Natural killer cell treated with Interleukin-12 subunit alpha and Interleukin-12 subunit beta and Interleukin-15 and Interleukin-18, amount 100 ng/mL, for 72 hours (primary cell): ENCODE measurements around the gene RPLP1. TPM values are rescaled to one million over a fixed set of nuclear protein-coding genes. Genes with fewer than 3 reads are reported as not detected.

ENCODE experiments used
- ATAC-seq, 2 donors: fragments of 150-1000 bp; cut with Tn5 transposase in 1 of 2; sonication (Bioruptor Pico), chemical (Tn5 transposase) in 1 of 2; 2 replicates each; pipeline ENCODE4 v1.10.0; 2021
- DNase-seq: peaks from one replicate; pipeline ENCODE4 v3.0.0; 2022; ENCODE audit warnings: low spot score
- H3K27ac Mint-ChIP-seq, 2 donors: 1 replicate in 1 of 2; 2 replicates in 1 of 2; pipeline ENCODE4 v1.8.0; 2022; ENCODE audit warnings: mixed read lengths in 2 of 2, mild to moderate bottlenecking in 1 of 2, moderate library complexity in 1 of 2
- H3K27me3 Mint-ChIP-seq, 2 donors: 1 replicate in 1 of 2; 2 replicates in 1 of 2; pipeline ENCODE4 v1.8.0; 2022; ENCODE audit warnings: mixed read lengths in 2 of 2
- H3K36me3 Mint-ChIP-seq: one replicate; pipeline ENCODE4 v1.8.0; 2022; ENCODE audit warnings: mixed read lengths
- H3K4me1 Mint-ChIP-seq, 2 donors: 1 replicate in 1 of 2; 2 replicates in 1 of 2; pipeline ENCODE4 v1.8.0; 2022; ENCODE audit warnings: low read depth in 2 of 2, mixed read lengths in 2 of 2, mild to moderate bottlenecking in 1 of 2
- H3K4me3 Mint-ChIP-seq: one replicate; pipeline ENCODE4 v1.8.0; 2022; ENCODE audit warnings: mixed read lengths
- H3K9me3 Mint-ChIP-seq: 2 replicates; pipeline ENCODE4 v1.8.0; 2022; ENCODE audit warnings: mixed read lengths
- total RNA-seq, 2 donors: library from RNA; stranded (reverse); gene quantifications; one replicate each; pipeline ENCODE4 v1.2.3, GENCODE V29; 2022

RPLP1 gene
- total RNA-seq, 2 donors from 2014 or later, result 1,083 to 1,971 TPM

DNA sequence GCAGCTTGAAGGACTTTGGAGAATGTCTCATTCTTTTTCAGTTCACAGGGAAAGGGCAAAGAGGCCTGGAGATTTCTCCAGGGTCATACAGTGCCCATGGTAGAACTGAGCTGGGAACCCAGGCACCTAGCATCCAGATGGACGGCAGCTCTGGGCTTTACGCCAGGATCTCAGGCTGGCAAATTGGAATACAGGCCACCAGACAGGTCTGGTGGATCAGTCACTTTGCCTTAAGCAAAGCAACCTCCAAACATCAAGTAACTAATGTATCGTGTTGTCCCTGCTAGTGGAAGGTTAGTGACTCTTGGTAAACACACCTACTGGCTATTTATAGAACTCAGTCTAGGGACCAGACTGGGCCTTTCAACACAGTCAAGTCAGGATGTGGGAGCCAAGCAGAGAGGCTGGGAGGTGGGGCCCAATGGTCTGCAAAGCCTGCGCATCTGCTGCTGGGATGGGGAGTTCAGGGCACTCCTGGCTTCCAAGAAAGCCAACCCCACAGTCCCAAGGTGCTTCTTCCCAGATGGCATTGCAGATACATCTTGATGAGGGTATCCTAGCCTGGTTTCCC lies 30.2 kb downstream of the RPLP1 start:
- Mint-ChIP-seq H3K9me3 (peaks cover 3% of the 10 kb centered on the region), H3K36me3 (peaks cover 6% of the 10 kb centered on the region), H3K4me1 (peaks cover 30 to 45% of the 10 kb centered on the region in 2 donors), H3K27me3 (peaks cover 0 to 21% of the 10 kb centered on the region in 2 donors), H3K4me3 (no peak overlapping the region), H3K27ac (no peak overlapping the region)
- no peak for ATAC-seq
- no peak for DNase-seq

DNA sequence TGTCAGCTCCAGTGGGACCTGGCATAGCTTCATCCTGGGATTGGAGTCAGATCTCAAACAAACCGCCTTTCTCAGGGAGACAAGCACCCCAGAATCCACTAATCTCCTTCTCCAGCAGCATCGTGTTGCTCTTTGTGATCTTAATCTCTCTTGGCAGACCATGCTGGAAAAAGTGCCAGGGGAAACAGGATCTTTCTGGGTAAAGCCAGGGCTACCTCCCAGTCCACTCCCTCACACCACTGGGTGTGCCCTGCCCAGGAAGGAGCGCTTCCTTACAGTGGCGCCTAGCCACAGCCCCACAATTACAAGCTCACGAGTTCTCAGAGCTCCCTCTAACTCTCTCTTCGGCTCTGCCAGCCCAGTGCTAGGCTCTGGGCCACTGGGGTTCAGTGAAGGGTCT lies 32.2 kb downstream of the RPLP1 start:
- Mint-ChIP-seq H3K4me1 (peaks cover 39 to 43% of the 10 kb centered on the region in 2 donors), H3K27ac (no peak overlapping the region)
- no peak for ATAC-seq

GRCh38 chr15:69486481-69487110 lies 34.0 kb downstream of the RPLP1 start:
- Mint-ChIP-seq H3K4me3 (no peak overlapping the region), H3K27ac (no peak overlapping the region), H3K9me3 (peaks cover 3% of the 10 kb centered on the region), H3K36me3 (no peaks in the 10 kb centered on the region), H3K27me3 (peaks cover 0 to 23% of the 10 kb centered on the region in 2 donors), H3K4me1 (peaks cover 35 to 42% of the 10 kb centered on the region in 2 donors)
- ATAC-seq (no peak), DNase-seq (no peak)

More for the DNA sequence above, 32.2 kb downstream of the RPLP1 start:
- no peak for DNase-seq
- H3K36me3 Mint-ChIP-seq, result peaks cover 1% of the 10 kb centered on the region
- peaks cover 0 to 20% of the 10 kb centered on the region in 2 donors for H3K27me3 Mint-ChIP-seq
- peaks cover 3% of the 10 kb centered on the region for H3K9me3 Mint-ChIP-seq
- H3K4me3 Mint-ChIP-seq, result no peak overlapping the region

DNA sequence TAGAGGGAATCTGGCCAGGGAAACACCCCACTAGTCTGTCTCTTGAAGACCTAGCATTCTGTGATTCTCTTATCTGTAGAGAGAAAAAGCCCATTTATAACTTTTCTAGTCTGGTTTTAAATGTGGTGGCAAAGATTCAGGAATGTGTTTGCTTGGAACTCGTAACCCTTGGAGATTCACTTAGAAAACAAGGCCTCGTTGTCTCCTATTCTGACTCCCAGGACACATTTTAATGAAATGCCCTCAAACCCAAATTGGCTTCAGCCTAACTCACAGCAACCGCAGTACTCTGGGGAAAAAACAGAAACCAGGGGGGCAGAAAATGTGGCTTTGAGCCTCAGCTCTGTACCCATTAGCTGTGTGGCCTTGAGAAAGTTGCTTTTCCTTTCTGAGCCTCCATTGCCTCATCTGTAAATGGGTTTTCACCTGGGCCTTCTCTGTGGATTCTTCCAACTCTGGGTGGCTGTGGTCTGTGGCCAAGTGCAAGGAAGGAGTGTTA lies 36.5 kb downstream of the RPLP1 start:
- peak; percentile 84 to 94 for ATAC-seq
- Mint-ChIP-seq H3K4me3 (peak overlapping the region; percentile 58), H3K27me3 (peaks cover 0 to 21% of the 10 kb centered on the region in 2 donors), H3K27ac (peak overlapping the region in 1 of 2 donors; percentile 73), H3K36me3 (no peaks in the 10 kb centered on the region), H3K9me3 (peaks cover 3% of the 10 kb centered on the region), H3K4me1 (peaks cover 32 to 36% of the 10 kb centered on the region in 2 donors)
- DNase-seq, result peak; percentile 76

DNA sequence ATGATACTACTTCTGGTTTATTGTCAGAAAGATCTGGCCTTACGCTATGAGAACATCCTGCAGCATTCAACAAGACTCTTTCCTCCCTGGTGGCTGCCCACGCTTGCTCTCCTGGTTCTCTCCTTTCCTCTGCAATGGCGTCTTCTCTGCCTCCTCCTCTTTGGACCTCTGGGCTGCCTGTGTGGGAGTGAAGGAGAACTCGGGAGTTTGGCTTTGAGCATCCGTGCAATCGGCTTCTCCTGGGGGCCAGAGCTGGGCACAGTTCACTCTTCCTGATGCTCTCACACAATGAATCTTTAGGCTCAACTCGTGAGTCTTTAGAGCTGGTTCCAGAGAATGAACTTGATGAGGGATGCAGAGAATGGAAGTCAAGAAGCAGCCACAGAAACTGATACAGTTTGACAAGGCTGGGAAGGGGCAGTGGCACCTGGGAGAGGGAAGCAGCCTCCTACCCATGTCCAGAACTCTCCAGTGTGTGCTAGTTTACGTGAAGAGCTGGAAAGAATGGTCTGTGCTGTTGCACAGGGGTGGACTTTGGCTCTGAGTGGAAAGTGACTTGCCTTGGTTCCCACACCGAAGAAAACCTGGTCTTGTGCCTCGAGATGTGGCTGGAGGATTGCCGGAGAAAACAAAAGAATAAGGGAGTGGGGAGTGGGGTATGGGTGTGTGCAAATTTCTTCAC lies 37.9 kb downstream of the RPLP1 start:
- ATAC-seq (no peak), DNase-seq (no peak)
- peak overlapping the region in 1 of 2 donors; percentile 73 for H3K27ac Mint-ChIP-seq
- H3K4me1 Mint-ChIP-seq, result peaks cover 26 to 28% of the 10 kb centered on the region in 2 donors
- H3K4me3 Mint-ChIP-seq, result peak overlapping the region; percentile 58
- H3K36me3 Mint-ChIP-seq, result no peaks in the 10 kb centered on the region
- peaks cover 3% of the 10 kb centered on the region for H3K9me3 Mint-ChIP-seq
- peaks cover 0 to 14% of the 10 kb centered on the region in 2 donors for H3K27me3 Mint-ChIP-seq

- ATAC-seq (no peak), DNase-seq (no peak)
- H3K4me3 Mint-ChIP-seq, result no peak overlapping the region
- peaks cover 24 to 30% of the 10 kb centered on the region in 2 donors for H3K4me1 Mint-ChIP-seq
- H3K27ac Mint-ChIP-seq, result no peak overlapping the region
- no peaks in the 10 kb centered on the region for H3K36me3 Mint-ChIP-seq
- H3K27me3 Mint-ChIP-seq, result peaks cover 0 to 12% of the 10 kb centered on the region in 2 donors
- H3K9me3 Mint-ChIP-seq, result no peaks in the 10 kb centered on the region
Measured at GRCh38 chr15:69491038-69491505, 38.5 kb downstream of the RPLP1 start.

DNA sequence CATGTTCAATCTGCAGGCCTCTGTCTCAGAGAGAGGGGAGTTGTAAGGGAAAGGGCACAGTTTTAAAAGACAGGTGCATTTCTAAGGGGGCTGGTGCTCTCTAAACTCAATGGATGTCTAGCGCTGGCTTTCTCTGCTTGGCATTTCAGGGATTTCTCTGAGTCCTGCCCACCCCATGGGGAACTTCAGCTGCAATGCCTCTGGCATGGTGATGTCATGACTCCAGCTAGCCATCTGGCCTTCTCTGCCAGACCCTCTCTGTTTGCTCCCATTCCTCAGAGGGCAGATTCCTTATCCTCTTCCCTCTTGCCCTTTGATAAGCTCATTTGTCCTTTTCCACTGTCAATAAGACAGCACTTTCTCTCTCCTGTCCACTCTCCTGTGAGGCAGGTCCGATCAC lies 40.8 kb downstream of the RPLP1 start:
- Mint-ChIP-seq H3K36me3 (no peaks in the 10 kb centered on the region), H3K27me3 (peaks cover 0 to 7% of the 10 kb centered on the region in 2 donors), H3K4me3 (no peak overlapping the region), H3K4me1 (peaks cover 44 to 45% of the 10 kb centered on the region in 2 donors), H3K27ac (no peak overlapping the region), H3K9me3 (no peaks in the 10 kb centered on the region)
- DNase-seq (no peak), ATAC-seq (no peak)

DNA sequence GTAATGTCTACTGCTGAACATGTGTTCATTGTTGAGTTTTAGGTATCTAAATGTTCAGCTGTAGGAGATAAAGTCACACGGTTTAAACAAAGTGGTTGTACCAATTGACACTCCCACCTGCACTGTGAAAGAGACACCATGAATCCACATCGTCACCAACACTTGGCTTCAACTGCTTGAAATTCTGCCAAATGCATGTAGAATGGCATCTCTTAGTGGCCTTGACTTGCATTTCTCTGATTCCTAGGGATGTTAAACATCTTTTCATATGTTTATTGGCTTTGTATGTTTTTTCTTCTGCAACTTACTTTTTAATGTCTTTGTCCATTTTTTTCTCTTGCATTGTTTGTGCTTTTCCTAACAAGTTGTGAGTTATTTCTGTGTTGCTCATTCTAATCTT lies 43.4 kb downstream of the RPLP1 start:
- no peak for DNase-seq
- no peak for ATAC-seq
- H3K36me3 Mint-ChIP-seq, result no peaks in the 10 kb centered on the region
- H3K9me3 Mint-ChIP-seq, result no peaks in the 10 kb centered on the region
- H3K4me3 Mint-ChIP-seq, result no peak overlapping the region
- no peak overlapping the region for H3K27ac Mint-ChIP-seq
- H3K4me1 Mint-ChIP-seq, result peaks cover 48 to 50% of the 10 kb centered on the region in 2 donors
- peaks cover 0 to 2% of the 10 kb centered on the region in 2 donors for H3K27me3 Mint-ChIP-seq

- Mint-ChIP-seq H3K4me3 (peak overlapping the region; percentile 39), H3K27me3 (peaks cover 0 to 2% of the 10 kb centered on the region in 2 donors), H3K9me3 (no peaks in the 10 kb centered on the region), H3K36me3 (no peaks in the 10 kb centered on the region), H3K4me1 (peaks cover 44 to 50% of the 10 kb centered on the region in 2 donors), H3K27ac (peak overlapping the region; percentile 61 to 69)
- DNase-seq (no peak), ATAC-seq (peak; percentile 70 to 84)
Measured at GRCh38 chr15:69497076-69497475, 44.5 kb downstream of the RPLP1 start.

DNA sequence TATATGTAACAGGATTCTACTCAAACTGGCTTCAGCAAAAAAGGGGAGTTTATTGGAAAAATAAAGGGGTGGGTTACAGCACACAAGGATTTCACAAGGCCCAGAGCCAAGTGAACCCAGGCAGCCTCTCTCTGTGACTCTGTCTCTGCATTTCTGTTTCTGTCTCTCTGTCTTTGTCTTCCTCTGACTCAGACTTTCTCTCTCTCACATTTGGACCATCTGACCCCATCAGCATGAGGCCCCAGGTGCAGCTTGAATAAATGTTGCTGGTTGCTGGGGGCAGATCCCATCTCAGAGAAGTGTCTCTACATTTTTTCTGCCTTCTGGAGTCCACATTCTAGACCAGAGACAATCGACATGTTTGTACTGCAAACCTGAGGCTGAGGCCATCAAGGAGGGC lies 45.0 kb downstream of the RPLP1 start:
- DNase-seq (no peak), ATAC-seq (peak; percentile 64 to 73)
- Mint-ChIP-seq H3K27ac (peak overlapping the region; percentile 61 to 69), H3K36me3 (no peaks in the 10 kb centered on the region), H3K9me3 (no peaks in the 10 kb centered on the region), H3K4me3 (peak overlapping the region; percentile 39), H3K27me3 (peaks cover 0 to 2% of the 10 kb centered on the region in 2 donors), H3K4me1 (peaks cover 44 to 50% of the 10 kb centered on the region in 2 donors)

GRCh38 chr15:69498282-69498681 lies 45.7 kb downstream of the RPLP1 start:
- Mint-ChIP-seq H3K4me1 (peaks cover 44 to 50% of the 10 kb centered on the region in 2 donors), H3K4me3 (peak overlapping the region; percentile 39)

DNA sequence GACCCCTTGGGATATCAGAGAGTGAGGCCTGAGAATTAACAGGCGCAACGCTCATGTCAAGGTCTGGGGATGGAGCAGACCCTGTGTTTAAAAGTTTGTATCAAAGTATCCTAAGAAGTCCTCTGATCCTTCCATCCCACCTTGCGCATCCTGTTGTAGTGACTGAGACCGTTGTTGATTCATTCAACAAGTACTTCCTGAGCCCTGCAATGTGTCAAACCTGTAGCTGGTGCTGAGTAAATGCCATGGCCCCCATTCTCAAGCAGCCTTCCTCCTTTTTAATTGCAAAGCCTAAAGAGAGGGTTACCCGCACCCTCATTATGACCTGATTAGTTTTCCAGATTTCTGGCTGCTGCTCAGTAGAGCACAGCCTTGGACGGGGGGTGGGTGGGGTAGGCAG lies 46.4 kb downstream of the RPLP1 start:
- no peaks in the 10 kb centered on the region for H3K36me3 Mint-ChIP-seq
- DNase-seq (no peak), ATAC-seq (peak in 1 of 2 donors; percentile 60)
- H3K4me1 Mint-ChIP-seq, result peaks cover 50% of the 10 kb centered on the region in 2 donors
- peak overlapping the region; percentile 39 for H3K4me3 Mint-ChIP-seq
- no peaks in the 10 kb centered on the region for H3K27me3 Mint-ChIP-seq
- peak overlapping the region in 1 of 2 donors; percentile 74 for H3K27ac Mint-ChIP-seq
- H3K9me3 Mint-ChIP-seq, result no peaks in the 10 kb centered on the region

More at GRCh38 chr15:69498282-69498681, 45.7 kb downstream of the RPLP1 start:
- Mint-ChIP-seq H3K27ac (peak overlapping the region in 1 of 2 donors; percentile 74), H3K27me3 (peaks cover 0 to 2% of the 10 kb centered on the region in 2 donors), H3K9me3 (no peaks in the 10 kb centered on the region), H3K36me3 (no peaks in the 10 kb centered on the region)
- no peak for ATAC-seq
- DNase-seq, result no peak

GRCh38 chr15:69499521-69500211 lies 47.0 kb downstream of the RPLP1 start:
- peak; percentile 76 for DNase-seq
- peak; percentile 83 to 85 for ATAC-seq
- H3K27ac Mint-ChIP-seq, result peak overlapping the region; percentile 55 to 74
- H3K9me3 Mint-ChIP-seq, result no peaks in the 10 kb centered on the region
- no peaks in the 10 kb centered on the region for H3K36me3 Mint-ChIP-seq
- peak overlapping the region; percentile 39 for H3K4me3 Mint-ChIP-seq
- no peaks in the 10 kb centered on the region for H3K27me3 Mint-ChIP-seq
- peaks cover 52 to 57% of the 10 kb centered on the region in 2 donors for H3K4me1 Mint-ChIP-seq
